ENCODE data around the gene PER2.

PER2 gene

GRCh38 chr2:238270606-238271005 is 17.8 kb downstream of the PER2 start:
- ChIA-PET POLR2A (no interaction called here), CTCF (interaction anchor here (0.7 to 0.8 kb wide), 2 partner anchors 437 to 699 kb away, joined by 3 read pairs; no protein-coding TSS in a partner anchor)
- TF ChIP-seq, protein P1, sequence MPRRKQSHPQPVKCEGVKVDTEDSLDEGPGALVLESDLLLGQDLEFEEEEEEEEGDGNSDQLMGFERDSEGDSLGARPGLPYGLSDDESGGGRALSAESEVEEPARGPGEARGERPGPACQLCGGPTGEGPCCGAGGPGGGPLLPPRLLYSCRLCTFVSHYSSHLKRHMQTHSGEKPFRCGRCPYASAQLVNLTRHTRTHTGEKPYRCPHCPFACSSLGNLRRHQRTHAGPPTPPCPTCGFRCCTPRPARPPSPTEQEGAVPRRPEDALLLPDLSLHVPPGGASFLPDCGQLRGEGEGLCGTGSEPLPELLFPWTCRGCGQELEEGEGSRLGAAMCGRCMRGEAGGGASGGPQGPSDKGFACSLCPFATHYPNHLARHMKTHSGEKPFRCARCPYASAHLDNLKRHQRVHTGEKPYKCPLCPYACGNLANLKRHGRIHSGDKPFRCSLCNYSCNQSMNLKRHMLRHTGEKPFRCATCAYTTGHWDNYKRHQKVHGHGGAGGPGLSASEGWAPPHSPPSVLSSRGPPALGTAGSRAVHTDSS (tag by site-specific recombination; IDR thresholded peaks at IDR 0.05) = no peak
- no peak for TF ChIP-seq ZNF132 (tag by site-specific recombination; IDR thresholded peaks at IDR 0.05; ENCODE audit: borderline replicate concordance)
- TF ChIP-seq SETDB1 (IDR thresholded peaks at IDR 0.05; ENCODE audit: insufficient read length, low read length) = no peak
- Histone ChIP-seq H3K4me3 (ENCODE audit: low read depth, low read length) (no peak overlapping the region), H3K9me3 (ENCODE audit: control insufficient read depth, insufficient read depth, low read depth, low read length) (no peaks in the 10 kb centered on the region), H3K4me1 (ENCODE audit: control insufficient read depth, insufficient read depth, low read length) (no peaks in the 10 kb centered on the region), H3K36me3 (ENCODE audit: control insufficient read depth in 2 of 2, insufficient read depth in 1 of 2, low read length in 2 of 2) (peaks cover 0 to 24% of the 10 kb centered on the region in 2 experiments; a peak in 1 of 3 replicates), H3K27ac (ENCODE audit: extremely low read depth, low read depth, low read length) (no peak overlapping the region)

GRCh38 chr2:238269741-238270140 is 18.7 kb downstream of the PER2 start:
- ChIA-PET CTCF (interaction anchor here (0.9 kb wide), 1 partner anchor 9 kb away, joined by 3 read pairs; no protein-coding TSS in a partner anchor), POLR2A (no interaction called here)
- Histone ChIP-seq H3K27ac (ENCODE audit: extremely low read depth, low read depth, low read length) (no peak overlapping the region), H3K4me1 (ENCODE audit: control insufficient read depth, insufficient read depth, low read length) (no peaks in the 10 kb centered on the region), H3K36me3 (ENCODE audit: control insufficient read depth in 2 of 2, insufficient read depth in 1 of 2, low read length in 2 of 2) (peaks cover 0 to 18% of the 10 kb centered on the region in 2 experiments; a peak in 1 of 3 replicates), H3K4me3 (ENCODE audit: low read depth, low read length) (no peak overlapping the region), H3K9me3 (ENCODE audit: control insufficient read depth, insufficient read depth, low read depth, low read length) (no peaks in the 10 kb centered on the region)
- TF ChIP-seq BCL6B (tag by site-specific recombination; IDR thresholded peaks at IDR 0.05) = no peak
- TF ChIP-seq, protein P2, sequence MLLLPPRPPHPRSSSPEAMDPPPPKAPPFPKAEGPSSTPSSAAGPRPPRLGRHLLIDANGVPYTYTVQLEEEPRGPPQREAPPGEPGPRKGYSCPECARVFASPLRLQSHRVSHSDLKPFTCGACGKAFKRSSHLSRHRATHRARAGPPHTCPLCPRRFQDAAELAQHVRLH (tag by site-specific recombination; IDR thresholded peaks at IDR 0.05) = no peak
- no peak for TF ChIP-seq ZNF530 (tag by site-specific recombination; IDR thresholded peaks at IDR 0.05; ENCODE audit: low read depth)
- TF ChIP-seq KLF9 (tag by site-specific recombination; IDR thresholded peaks at IDR 0.05; ENCODE audit: low read depth) = no peak
- no peak for TF ChIP-seq OSR2 (tag by site-specific recombination; IDR thresholded peaks at IDR 0.05)
- TF ChIP-seq ZNF214 (tag by site-specific recombination; IDR thresholded peaks at IDR 0.05; ENCODE audit: borderline replicate concordance) = no peak
- TF ChIP-seq ZBTB20 (tag by site-specific recombination; IDR thresholded peaks at IDR 0.05) = no peak
- TF ChIP-seq HIC1 (tag by site-specific recombination; IDR thresholded peaks at IDR 0.05) = no peak
- TF ChIP-seq, protein P3, sequence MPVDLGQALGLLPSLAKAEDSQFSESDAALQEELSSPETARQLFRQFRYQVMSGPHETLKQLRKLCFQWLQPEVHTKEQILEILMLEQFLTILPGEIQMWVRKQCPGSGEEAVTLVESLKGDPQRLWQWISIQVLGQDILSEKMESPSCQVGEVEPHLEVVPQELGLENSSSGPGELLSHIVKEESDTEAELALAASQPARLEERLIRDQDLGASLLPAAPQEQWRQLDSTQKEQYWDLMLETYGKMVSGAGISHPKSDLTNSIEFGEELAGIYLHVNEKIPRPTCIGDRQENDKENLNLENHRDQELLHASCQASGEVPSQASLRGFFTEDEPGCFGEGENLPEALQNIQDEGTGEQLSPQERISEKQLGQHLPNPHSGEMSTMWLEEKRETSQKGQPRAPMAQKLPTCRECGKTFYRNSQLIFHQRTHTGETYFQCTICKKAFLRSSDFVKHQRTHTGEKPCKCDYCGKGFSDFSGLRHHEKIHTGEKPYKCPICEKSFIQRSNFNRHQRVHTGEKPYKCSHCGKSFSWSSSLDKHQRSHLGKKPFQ (tag by site-specific recombination; IDR thresholded peaks at IDR 0.05) = no peak
- TF ChIP-seq ZNF654 (tag by site-specific recombination; IDR thresholded peaks at IDR 0.05; ENCODE audit: low read depth) = no peak
- TF ChIP-seq ZNF837 (tag by site-specific recombination; IDR thresholded peaks at IDR 0.05) = no peak
- TF ChIP-seq, protein P4, sequence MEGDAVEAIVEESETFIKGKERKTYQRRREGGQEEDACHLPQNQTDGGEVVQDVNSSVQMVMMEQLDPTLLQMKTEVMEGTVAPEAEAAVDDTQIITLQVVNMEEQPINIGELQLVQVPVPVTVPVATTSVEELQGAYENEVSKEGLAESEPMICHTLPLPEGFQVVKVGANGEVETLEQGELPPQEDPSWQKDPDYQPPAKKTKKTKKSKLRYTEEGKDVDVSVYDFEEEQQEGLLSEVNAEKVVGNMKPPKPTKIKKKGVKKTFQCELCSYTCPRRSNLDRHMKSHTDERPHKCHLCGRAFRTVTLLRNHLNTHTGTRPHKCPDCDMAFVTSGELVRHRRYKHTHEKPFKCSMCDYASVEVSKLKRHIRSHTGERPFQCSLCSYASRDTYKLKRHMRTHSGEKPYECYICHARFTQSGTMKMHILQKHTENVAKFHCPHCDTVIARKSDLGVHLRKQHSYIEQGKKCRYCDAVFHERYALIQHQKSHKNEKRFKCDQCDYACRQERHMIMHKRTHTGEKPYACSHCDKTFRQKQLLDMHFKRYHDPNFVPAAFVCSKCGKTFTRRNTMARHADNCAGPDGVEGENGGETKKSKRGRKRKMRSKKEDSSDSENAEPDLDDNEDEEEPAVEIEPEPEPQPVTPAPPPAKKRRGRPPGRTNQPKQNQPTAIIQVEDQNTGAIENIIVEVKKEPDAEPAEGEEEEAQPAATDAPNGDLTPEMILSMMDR (tag by site-specific recombination; IDR thresholded peaks at IDR 0.05) = no peak
- TF ChIP-seq ZNF121 (tag by site-specific recombination; IDR thresholded peaks at IDR 0.05) = no peak

Data from HEK293 (cell line).